Omental fat pad (tissue), 4 donors: ENCODE measurements around the gene PCOLCE2. TPM values are rescaled to one million over a fixed set of nuclear protein-coding genes. Genes with fewer than 3 reads are reported as not detected.

Experiments used
- ATAC-seq: fragments of 150-250 bp; one replicate; pipeline ENCODE4 v1.9.1; 2016; ENCODE audit warnings: mild to moderate bottlenecking, moderate library complexity; ENCODE audit not compliant: low FRiP score
- DNase-seq: peaks from one replicate; pipeline ENCODE4 v3.0.0-alpha.2; 2019; ENCODE audit warnings: low spot score
- CTCF ChIP-seq, 3 donors: fragments of 450-650 bp; IDR thresholded peaks; one replicate each; pipeline ENCODE4 v1.5.1; 2016 to 2017; ENCODE audit warnings: antibody characterized with exemption in 3 of 3, mild to moderate bottlenecking in 3 of 3, moderate library complexity in 2 of 3
- total RNA-seq, 4 donors: library from RNA; depleted of rRNA; stranded (reverse); fragments of >200 nt; gene quantifications; one replicate each; pipeline ENCODE4 v1.1.0, GENCODE V29; 2016

PCOLCE2 gene
- total RNA-seq, 4 donors from 2014 or later = 70.3 to 238 (median 159) TPM

- no peak for DNase-seq
- no peak for TF ChIP-seq CTCF (IDR thresholded peaks at IDR 0.05)
- ATAC-seq = peak; percentile 50
These were observed 16.0 kb upstream of the PCOLCE2 start for GRCh38 chr3:142904639-142905436.

GRCh38 chr3:142902356-142902755 lies 13.5 kb upstream of the PCOLCE2 start:
- DNase-seq (no peak), ATAC-seq (no peak)
- TF ChIP-seq CTCF (IDR thresholded peaks at IDR 0.05) = no peak

- no peak for TF ChIP-seq CTCF (IDR thresholded peaks at IDR 0.05)
- DNase-seq (no peak), ATAC-seq (no peak)
These were observed 9.7 kb upstream of the PCOLCE2 start for GRCh38 chr3:142898346-142899213.

GRCh38 chr3:142897807-142898206 lies 8.9 kb upstream of the PCOLCE2 start:
- ATAC-seq (peak; percentile 52), DNase-seq (no peak)
- no peak for TF ChIP-seq CTCF (IDR thresholded peaks at IDR 0.05)

- no peak for TF ChIP-seq CTCF (IDR thresholded peaks at IDR 0.05)
- DNase-seq (no peak), ATAC-seq (no peak)
These were observed 8.1 kb upstream of the PCOLCE2 start for GRCh38 chr3:142896996-142897395.

GRCh38 chr3:142896201-142896755 lies 7.4 kb upstream of the PCOLCE2 start:
- ATAC-seq = no peak
- DNase-seq = no peak
- no peak for TF ChIP-seq CTCF (IDR thresholded peaks at IDR 0.05)
